HepG2 (cell line): ENCODE measurements around the gene PFKL. TPM values are rescaled to one million over a fixed set of nuclear protein-coding genes. Genes with fewer than 3 reads are reported as not detected.

Experiments used
- ATAC-seq: fragments of 200-7000 bp; cut with Tn5 transposase; 3 replicates; pipeline ENCODE4 v1.9.1; 2020; ENCODE audit warnings: mild to moderate bottlenecking, moderate library complexity
- BruUV-seq: library from RNA; stranded (reverse); fragments of 400-500 nt; replicated peaks from 2 replicates; lab custom pipeline; 2021; lab: Mats Ljungman, UMichigan
- CTCF ChIA-PET: fragments of 300-600 bp; formaldehyde crosslinking; extraction: SDS; loops from one replicate; lab custom pipeline; 2021; ENCODE audit warnings: low total read pairs, inconsistent platforms, low intra/inter-chr PET ratio; lab: Yijun Ruan, JAX
- POLR2A ChIA-PET: fragments of 350-600 bp; sonication (Branson Sonifier 250); formaldehyde crosslinking; loops from one replicate; lab custom pipeline; 2020; ENCODE audit warnings: antibody characterized with exemption, inconsistent platforms; lab: Yijun Ruan, JAX
- DNase-seq: peaks from one replicate; pipeline ENCODE4 v3.0.0-alpha.2; 2015; ENCODE audit warnings: low spot score
- FAIRE-seq: peaks from 3 replicates; lab custom pipeline; 2011; peaks lifted over from hg19 to GRCh38; lab: Jason Lieb, UNC
- H2AFZ ChIP-seq: one replicate; pipeline ENCODE4 v1.6.1; 2011; ENCODE audit warnings: low read length, inconsistent platforms
- H3K27ac ChIP-seq: fragments of 300-600 bp; 3 replicates; pipeline ENCODE4 v1.8.0; 2011; ENCODE audit warnings: mixed run types, mild to moderate bottlenecking, mixed read lengths, low read length, inconsistent platforms; ENCODE audit not compliant: insufficient read depth; ENCODE audit errors: extremely low read length
- H3K27me3 ChIP-seq, 2 experiments: fragments of 200-600 bp in 1 of 2; 2 replicates in 1 of 2; 3 replicates in 1 of 2; pipeline versions ENCODE4 v1.6.0 to v1.8.0; 2011; ENCODE audit warnings: low read length in 2 of 2, mild to moderate bottlenecking in 2 of 2, moderate library complexity in 2 of 2, inconsistent platforms in 1 of 2; ENCODE audit not compliant: insufficient read depth in 2 of 2, control insufficient read depth in 1 of 2
- H3K36me3 ChIP-seq, 2 experiments: fragments of 200-600 bp in 1 of 2; replicated peaks in 1 of 2; 2 replicates in 1 of 2; 3 replicates in 1 of 2; pipeline versions ENCODE4 v1.5.1 to v1.8.0; 2011; ENCODE audit warnings: low read length in 2 of 2, inconsistent platforms in 1 of 2; ENCODE audit not compliant: insufficient read depth in 2 of 2, control insufficient read depth in 1 of 2
- H3K4me1 ChIP-seq: 2 replicates; pipeline ENCODE4 v1.5.1; 2012; ENCODE audit warnings: low read length, inconsistent platforms; ENCODE audit not compliant: insufficient read depth
- H3K4me2 ChIP-seq: 2 replicates; pipeline ENCODE4 v1.6.0; 2011; ENCODE audit warnings: low read depth, low read length, inconsistent platforms
- H3K4me3 ChIP-seq, 3 experiments: fragments of 200-600 bp in 1 of 3; sonication (generic), shearing (Covaris generic) in 1 of 3; replicated peaks in 1 of 3; 2 replicates each; pipeline ENCODE4 v1.5.1; 2011 to 2016; ENCODE audit warnings: low read length in 3 of 3, inconsistent platforms in 2 of 3, low read depth in 2 of 3, mild to moderate bottlenecking in 2 of 3, control low read depth in 1 of 3, mixed read lengths in 1 of 3; ENCODE audit not compliant: insufficient read depth in 1 of 3
- H3K79me2 ChIP-seq: one replicate; pipeline ENCODE4 v1.6.1; 2011; ENCODE audit warnings: low read length, inconsistent platforms; ENCODE audit not compliant: insufficient read depth
- H3K9ac ChIP-seq: 2 replicates; pipeline ENCODE4 v1.6.0; 2011; ENCODE audit warnings: mild to moderate bottlenecking, low read depth, low read length, inconsistent platforms; ENCODE audit not compliant: insufficient read depth
- H3K9me3 ChIP-seq: 2 replicates; pipeline ENCODE4 v1.5.1; 2012; ENCODE audit warnings: mild to moderate bottlenecking, low read length
- H4K20me1 ChIP-seq: 2 replicates; pipeline ENCODE4 v1.6.0; 2011; ENCODE audit warnings: inconsistent platforms, mild to moderate bottlenecking, low read length, moderate library complexity; ENCODE audit not compliant: insufficient read depth
- ATM ChIP-seq: fragments of 450-650 bp; IDR thresholded peaks from 2 replicates; pipeline ENCODE4 v1.7.1; 2017; ENCODE audit warnings: mild to moderate bottlenecking, borderline replicate concordance
- CTCF ChIP-seq: sonication (generic); formaldehyde crosslinking; IDR thresholded peaks from 2 replicates; pipeline ENCODE4 v1.5.0; 2020; ENCODE audit warnings: mild to moderate bottlenecking, missing genetic modification reagents, moderate library complexity
- GABPB1 ChIP-seq: IDR thresholded peaks from 2 replicates; pipeline ENCODE4 v1.6.1; 2016; ENCODE audit warnings: mild to moderate bottlenecking, missing genetic modification reagents, moderate library complexity, missing compliant biosample characterization
- RFX1 ChIP-seq: fragments of 450-650 bp; IDR thresholded peaks from 2 replicates; pipeline ENCODE4 v1.6.1; 2017
- RXRB ChIP-seq: IDR thresholded peaks from 2 replicates; pipeline ENCODE4 v1.6.1; 2016; ENCODE audit warnings: borderline replicate concordance, missing genetic modification reagents, missing compliant biosample characterization
- SPEN ChIP-seq: sonication (generic); formaldehyde crosslinking; IDR thresholded peaks from 2 replicates; pipeline ENCODE4 v1.5.1; 2020; ENCODE audit warnings: low read depth, mild to moderate bottlenecking, missing genetic modification reagents
- TERF1 ChIP-seq: sonication (generic); formaldehyde crosslinking; IDR thresholded peaks from 2 replicates; pipeline ENCODE4 v1.8.0; 2022; ENCODE audit warnings: mild to moderate bottlenecking, missing genetic modification reagents, moderate library complexity
- THAP11 ChIP-seq: IDR thresholded peaks from 2 replicates; pipeline ENCODE4 v1.6.1; 2016; ENCODE audit warnings: missing biosample characterization, missing genetic modification reagents
- ZBTB44 ChIP-seq: sonication (generic); formaldehyde crosslinking; IDR thresholded peaks from 2 replicates; pipeline ENCODE4 v1.4.0; 2020; ENCODE audit warnings: missing genetic modification reagents
- ZMYM3 ChIP-seq: sonication (generic); formaldehyde crosslinking; IDR thresholded peaks from 2 replicates; pipeline ENCODE4 v1.5.1; 2020; ENCODE audit warnings: mild to moderate bottlenecking, missing genetic modification reagents
- whole genome bisulfite sequencing: methylation state at CpG from one replicate; pipeline ENCODE4 v1.1.6; 2017; ENCODE audit warnings: low lambda C conversion rate; 5-methylcytosine and 5-hydroxymethylcytosine counted together
- in situ Hi-C: cut with HindIII; loops from 2 replicates; pipeline ENCODE4 v1.10.0; 2017; ENCODE audit warnings: low pct_unique_long_range_greater_than_20kb; ENCODE audit not compliant: extremely low pct_ligation_motif_present
- intact Hi-C: fragments of 100-400 bp; cut with micrococcal nuclease; formaldehyde crosslinking; loops from one replicate; pipeline ENCODE4 v1.10.0; 2022; ENCODE audit not compliant: unreplicated experiment
- polyA plus RNA-seq, 8 experiments: library from polyadenylated mRNA; depleted of rRNA in 3 of 8; stranded (reverse) in 7 of 8; unstranded in 1 of 8; fragments of >200 nt; fragmentation: Illumina TruSeq in 4 of 8; extraction: Trizol in 4 of 8; gene quantifications; 2 replicates each; pipeline versions ENCODE4 v1.2.1 to v1.2.3, GENCODE V29; 2011 to 2016; ENCODE audit warnings: low read depth in 4 of 8, missing spikeins in 1 of 8, mixed read lengths in 1 of 8; ENCODE audit not compliant: insufficient read depth in 1 of 8
- total RNA-seq, 5 experiments: library from RNA; depleted of rRNA; stranded (reverse); fragments of >200 nt; fragmentation: Illumina TruSeq; extraction: Trizol; gene quantifications; 2 replicates each; pipeline ENCODE4 v1.2.3, GENCODE V29; 2016; ENCODE audit warnings: low read depth in 1 of 5

PFKL gene
- total and polyA plus RNA-seq, 2 of the 13 experiments (the other 11 are each of a cell fraction or from before 2014, with no cell fraction given), result 92.8 to 106 TPM

- DNase-seq (no peak), FAIRE-seq (no peak), ATAC-seq (no peak)
- no TSS peak for BruUV-seq
- peaks cover 5 to 25% of the 10 kb centered on the region in 2 experiments; a peak in 4 of 5 replicates for H3K27me3 ChIP-seq
- ChIA-PET POLR2A (no interaction called here), CTCF (no interaction called here)
- no peak overlapping the region for H3K27ac ChIP-seq
- 85% methylated on average over 90 of the region's 113 CpGs for WGBS
- no peak overlapping the region for H3K9ac ChIP-seq
- H3K4me3 ChIP-seq, result no peak overlapping the region
- H3K36me3 ChIP-seq, result no peaks in the 10 kb centered on the region
- in situ Hi-C loops (no loop called here), intact Hi-C loops (no loop called here)
- H2AFZ ChIP-seq, result no peak overlapping the region
- no peaks in the 10 kb centered on the region for H3K79me2 ChIP-seq
- no peaks in the 10 kb centered on the region for H3K9me3 ChIP-seq
- TF ChIP-seq CTCF (no peak), TERF1 (CRISPR knock-in tag) (no peak), ATM (no peak), THAP11 (CRISPR knock-in tag) (no peak), ZBTB44 (CRISPR knock-in tag) (no peak), SPEN (CRISPR knock-in tag) (no peak), GABPB1 (no peak), RXRB (no peak), ZMYM3 (CRISPR knock-in tag) (no peak), RFX1 (no peak)
- H4K20me1 ChIP-seq, result no peaks in the 10 kb centered on the region
- no peak overlapping the region for H3K4me2 ChIP-seq
- peaks cover 16% of the 10 kb centered on the region for H3K4me1 ChIP-seq
These were observed 50.3 kb downstream of the PFKL start for GRCh38 chr21:44349847-44350772.
